NK-92 (cell line): ENCODE measurements around the gene RCVRN.
"Not testable (repeated sequence)": the region's sequence is repeated elsewhere in the genome, so short reads cannot be mapped to it uniquely, and the experiment has no call there.

Source experiments
- DNase-seq: peaks from one replicate; lab custom pipeline; 2025; ENCODE audit not compliant: unreplicated experiment; lab: John Stamatoyannopoulos, UW

Gene RCVRN

GRCh38 chr17:9922012-9922848 lies 17.2 kb upstream of the RCVRN start:
- no peak for DNase-seq

GRCh38 chr17:9921216-9921615 lies 16.1 kb upstream of the RCVRN start:
- not testable (repeated sequence) for DNase-seq

- no peak for DNase-seq
Measured at GRCh38 chr17:9918804-9919352, 13.8 kb upstream of the RCVRN start.

GRCh38 chr17:9918352-9918751 lies 13.3 kb upstream of the RCVRN start:
- no peak for DNase-seq

GRCh38 chr17:9917801-9918200 lies 12.7 kb upstream of the RCVRN start:
- no peak for DNase-seq

GRCh38 chr17:9917131-9917530 lies 12.1 kb upstream of the RCVRN start:
- DNase-seq, result no peak

GRCh38 chr17:9916108-9916507 lies 11.0 kb upstream of the RCVRN start:
- DNase-seq, result no peak

GRCh38 chr17:9913476-9913875 lies 8.4 kb upstream of the RCVRN start:
- DNase-seq, result no peak

GRCh38 chr17:9912121-9913099 lies 7.3 kb upstream of the RCVRN start:
- DNase-seq, result no peak

- no peak for DNase-seq
Measured at GRCh38 chr17:9911089-9911488, 6.0 kb upstream of the RCVRN start.

- DNase-seq, result no peak
Measured at GRCh38 chr17:9908649-9909042, 3.6 kb upstream of the RCVRN start.

GRCh38 chr17:9907883-9908648 lies 3.0 kb upstream of the RCVRN start:
- DNase-seq, result no peak

GRCh38 chr17:9907131-9907530 lies 2.1 kb upstream of the RCVRN start:
- DNase-seq, result no peak

- DNase-seq, result no peak
Measured at GRCh38 chr17:9906616-9907015, 1.5 kb upstream of the RCVRN start.

GRCh38 chr17:9905902-9906301 lies 831 bp upstream of the RCVRN start:
- no peak for DNase-seq

GRCh38 chr17:9904277-9905077 lies 594 bp downstream of the RCVRN start:
- no peak for DNase-seq

- DNase-seq, result no peak
Measured at GRCh38 chr17:9902120-9902519, 3.0 kb downstream of the RCVRN start.

- DNase-seq, result no peak
Measured at GRCh38 chr17:9900784-9901183, 4.3 kb downstream of the RCVRN start.

- no peak for DNase-seq
Measured at GRCh38 chr17:9900044-9900594, 5.0 kb downstream of the RCVRN start.
